HEK293T (cell line): ENCODE data around the gene MAST4.

Experiments used
- ARNT ChIP-seq: fragments of 450-650 bp; IDR thresholded peaks from 2 replicates; pipeline ENCODE4 v1.6.1; 2017; ENCODE audit warnings: mild to moderate bottlenecking
- BHLHE40 ChIP-seq: fragments of 450-650 bp; IDR thresholded peaks from 2 replicates; pipeline ENCODE4 v1.6.1; 2016; ENCODE audit warnings: mild to moderate bottlenecking, moderate library complexity, borderline replicate concordance
- ELF4 ChIP-seq: fragments of 450-650 bp; IDR thresholded peaks from 2 replicates; pipeline ENCODE4 v1.6.1; 2017; ENCODE audit warnings: antibody characterized with exemption
- FOXK2 ChIP-seq: fragments of 450-650 bp; IDR thresholded peaks from 2 replicates; pipeline ENCODE4 v1.6.1; 2016; ENCODE audit warnings: mild to moderate bottlenecking
- FOXM1 ChIP-seq: fragments of 450-650 bp; IDR thresholded peaks from 2 replicates; pipeline ENCODE4 v1.6.1; 2017; ENCODE audit warnings: mild to moderate bottlenecking, borderline replicate concordance
- HDGF ChIP-seq: fragments of 450-650 bp; IDR thresholded peaks from 2 replicates; pipeline ENCODE4 v1.6.1; 2017; ENCODE audit warnings: antibody characterized with exemption, borderline replicate concordance
- LEF1 ChIP-seq: fragments of 450-650 bp; IDR thresholded peaks from 2 replicates; pipeline ENCODE4 v1.6.1; 2017; ENCODE audit warnings: mild to moderate bottlenecking, borderline replicate concordance
- SP1 ChIP-seq: fragments of 450-650 bp; IDR thresholded peaks from 2 replicates; pipeline ENCODE4 v1.6.1; 2017
- ZNF384 ChIP-seq: fragments of 450-650 bp; IDR thresholded peaks from 2 replicates; pipeline ENCODE4 v1.6.1; 2016

GRCh38 chr5:66877843-66878242 is 281.6 kb downstream of the MAST4 start:
- TF ChIP-seq FOXM1 (no peak), FOXK2 (no peak), BHLHE40 (no peak), ELF4 (no peak), SP1 (no peak), ZNF384 (no peak), HDGF (no peak), ARNT (no peak), LEF1 (no peak)
